GM23338 (cell line): Measurements from ENCODE around the gene LIME1.

Experiments used
- CREB1 ChIP-seq: fragments of 250-450 bp; sonication (Bioruptor Pico); IDR thresholded peaks from 2 replicates; pipeline ENCODE4 v1.5.0; 2020; ENCODE audit warnings: low read depth, mild to moderate bottlenecking, moderate library complexity
- CTCF ChIP-seq, 2 experiments: fragments of 200-600 bp in 1 of 2; sonication (generic) in 1 of 2; conservative IDR thresholded peaks; 2 replicates each; pipeline versions ENCODE4 v1.5.1 to v1.6.1; 2016 to 2017; ENCODE audit warnings: antibody characterized with exemption in 2 of 2, low read depth in 2 of 2, mild to moderate bottlenecking in 2 of 2, moderate library complexity in 1 of 2
- EZH2 ChIP-seq: fragments of 200-600 bp; sonication (generic); IDR thresholded peaks from one replicate; pipeline ENCODE4 v1.8.0; 2017; ENCODE audit warnings: antibody characterized with exemption, mild to moderate bottlenecking, low read depth; ENCODE audit not compliant: unreplicated experiment
- EZH2phosphoT487 ChIP-seq: fragments of 200-600 bp; sonication (generic); IDR thresholded peaks from one replicate; pipeline ENCODE4 v1.8.1; 2018; ENCODE audit warnings: antibody characterized with exemption; ENCODE audit not compliant: unreplicated experiment
- JUNB ChIP-seq: IDR thresholded peaks from one replicate; pipeline ENCODE4 v1.6.1; 2016; ENCODE audit warnings: antibody characterized with exemption; ENCODE audit not compliant: unreplicated experiment
- NANOG ChIP-seq: IDR thresholded peaks from 2 replicates; pipeline ENCODE4 v1.6.1; 2016; ENCODE audit warnings: antibody characterized with exemption, borderline replicate concordance
- POLR2AphosphoS5 ChIP-seq: IDR thresholded peaks from 2 replicates; pipeline ENCODE4 v1.6.1; 2016; ENCODE audit warnings: antibody characterized with exemption, low read depth
- REST ChIP-seq: IDR thresholded peaks from one replicate; pipeline ENCODE4 v1.6.1; 2018; ENCODE audit warnings: antibody characterized with exemption; ENCODE audit not compliant: unreplicated experiment
- STAT1 ChIP-seq: IDR thresholded peaks from one replicate; pipeline ENCODE4 v1.6.1; 2016; ENCODE audit warnings: antibody characterized with exemption; ENCODE audit not compliant: unreplicated experiment
- ZNF114 ChIP-seq: fragments of 250-450 bp; sonication (Bioruptor Pico); IDR thresholded peaks from 2 replicates; pipeline ENCODE4 v1.5.0; 2020; ENCODE audit warnings: mild to moderate bottlenecking, moderate library complexity
- ZNF331 ChIP-seq: fragments of 250-450 bp; sonication (Bioruptor Pico); IDR thresholded peaks from 2 replicates; pipeline ENCODE4 v1.5.0; 2020; ENCODE audit warnings: low read depth, mild to moderate bottlenecking, moderate library complexity
- ZNF462 ChIP-seq: fragments of 250-450 bp; sonication (Bioruptor Pico); IDR thresholded peaks from 2 replicates; pipeline ENCODE4 v1.5.0; 2020; ENCODE audit warnings: mild to moderate bottlenecking, moderate library complexity
- TF ChIP-seq, protein P1 (sequence below): IDR thresholded peaks from 2 replicates; pipeline ENCODE4 v1.6.1; 2016; ENCODE audit warnings: antibody characterized with exemption

- TF ChIP-seq CTCF (conservative IDR thresholded peaks at IDR 0.05; ENCODE audit: low read depth in 2 of 2) (no peak), ZNF114 (CRISPR knock-in tag) (no peak), REST (no peak), JUNB (no peak), CREB1 (no peak), ZNF331 (CRISPR knock-in tag) (no peak), EZH2phosphoT487 (no peak), POLR2AphosphoS5 (no peak), EZH2 (no peak), NANOG (no peak), STAT1 (no peak), ZNF462 (CRISPR knock-in tag) (no peak)
- TF ChIP-seq, protein P1, sequence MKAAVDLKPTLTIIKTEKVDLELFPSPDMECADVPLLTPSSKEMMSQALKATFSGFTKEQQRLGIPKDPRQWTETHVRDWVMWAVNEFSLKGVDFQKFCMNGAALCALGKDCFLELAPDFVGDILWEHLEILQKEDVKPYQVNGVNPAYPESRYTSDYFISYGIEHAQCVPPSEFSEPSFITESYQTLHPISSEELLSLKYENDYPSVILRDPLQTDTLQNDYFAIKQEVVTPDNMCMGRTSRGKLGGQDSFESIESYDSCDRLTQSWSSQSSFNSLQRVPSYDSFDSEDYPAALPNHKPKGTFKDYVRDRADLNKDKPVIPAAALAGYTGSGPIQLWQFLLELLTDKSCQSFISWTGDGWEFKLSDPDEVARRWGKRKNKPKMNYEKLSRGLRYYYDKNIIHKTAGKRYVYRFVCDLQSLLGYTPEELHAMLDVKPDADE, result no peak
These were observed 27.9 kb upstream of the LIME1 start for GRCh38 chr20:63708301-63709148.
